Spleen (tissue), 11 donors: ENCODE data around the gene TMEM163. TPM values are rescaled to one million over a fixed set of nuclear protein-coding genes. Genes with fewer than 3 reads are reported as not detected.

ENCODE experiments used
- DNase-seq: peaks from one replicate; pipeline ENCODE4 v3.0.0-alpha.2; 2020
- H3K27ac ChIP-seq, 8 donors: fragments of 200-600 bp; sonication (generic) in 7 of 8; 1 replicate in 4 of 8; 2 replicates in 4 of 8; pipeline versions ENCODE4 v1.5.0 to v1.8.0; 2016 to 2021; ENCODE audit warnings: inconsistent platforms in 4 of 8, mild to moderate bottlenecking in 4 of 8, moderate library complexity in 1 of 8
- H3K27me3 ChIP-seq, 7 donors: fragments of 200-600 bp; sonication (generic) in 6 of 7; replicated peaks in 1 of 7; 1 replicate in 4 of 7; 2 replicates in 3 of 7; pipeline versions ENCODE4 v1.5.0 to v1.8.0; 2016 to 2021; ENCODE audit warnings: inconsistent platforms in 3 of 7, mild to moderate bottlenecking in 1 of 7
- H3K36me3 ChIP-seq, 6 donors: fragments of 200-600 bp; sonication (generic) in 5 of 6; 1 replicate in 4 of 6; 2 replicates in 2 of 6; pipeline versions ENCODE4 v1.5.0 to v1.8.0; 2016 to 2021; ENCODE audit warnings: inconsistent platforms in 2 of 6
- H3K4me1 ChIP-seq, 6 donors: fragments of 200-600 bp; sonication (generic) in 5 of 6; 1 replicate in 3 of 6; 2 replicates in 3 of 6; pipeline versions ENCODE4 v1.5.0 to v1.8.0; 2016 to 2021; ENCODE audit warnings: inconsistent platforms in 3 of 6
- H3K4me3 ChIP-seq, 8 donors: fragments of 200-600 bp; sonication (generic) in 7 of 8; 1 replicate in 4 of 8; 2 replicates in 4 of 8; pipeline versions ENCODE4 v1.5.0 to v1.8.0; 2016 to 2021; ENCODE audit warnings: inconsistent platforms in 4 of 8, mild to moderate bottlenecking in 4 of 8, moderate library complexity in 2 of 8
- H3K9me3 ChIP-seq, 8 donors: fragments of 200-600 bp; sonication (generic) in 7 of 8; 1 replicate in 4 of 8; 2 replicates in 4 of 8; pipeline versions ENCODE4 v1.5.0 to v1.8.0; 2016 to 2021; ENCODE audit warnings: inconsistent platforms in 4 of 8
- CTCF ChIP-seq, 11 experiments: fragments of 200-600 bp in 7 of 11; fragments of 450-650 bp in 4 of 11; sonication (generic) in 4 of 11; IDR thresholded peaks in 8 of 11; conservative IDR thresholded peaks in 3 of 11; 1 replicate in 7 of 11; 2 replicates in 4 of 11; pipeline versions ENCODE4 v1.4.0 to v1.8.0; 2016 to 2021; ENCODE audit warnings: antibody characterized with exemption in 11 of 11, inconsistent platforms in 4 of 11, mild to moderate bottlenecking in 1 of 11
- POLR2A ChIP-seq, 3 donors: fragments of 450-650 bp; IDR thresholded peaks; one replicate each; pipeline ENCODE4 v1.5.1; 2017; ENCODE audit warnings: antibody characterized with exemption in 3 of 3, mild to moderate bottlenecking in 1 of 3
- POLR2AphosphoS5 ChIP-seq, 3 donors: sonication (generic); formaldehyde crosslinking; IDR thresholded peaks; one replicate each; pipeline ENCODE4 v1.5.1; 2017; ENCODE audit warnings: antibody characterized with exemption in 3 of 3
- WGBS, 5 donors: extraction: QIAGEN DNeasy Blood & Tissue Kit in 3 of 5; methylation state at CpG; one replicate each; pipeline versions ENCODE4 v1.1.5 to v1.1.7; 2013 to 2018; 5-methylcytosine and 5-hydroxymethylcytosine counted together
- intact Hi-C: fragments of 100-400 bp; cut with DNase I; formaldehyde crosslinking; loops from one replicate; pipeline ENCODE4 v1.15.0; 2023; ENCODE audit warnings: low total_unique reads
- polyA plus RNA-seq, 3 donors: library from polyadenylated mRNA; stranded (reverse); fragments of 200-250 nt; gene quantifications; one replicate each; pipeline ENCODE4 v1.2.1, GENCODE V29; 2013
- total RNA-seq, 7 donors: library from RNA; depleted of rRNA in 3 of 7; stranded (reverse); fragments of >200 nt in 3 of 7; fragmentation: NEBNext Ultra II Directional in 4 of 7; extraction: Animal tissue kit (Norgen Biotek cat#: 25700) in 4 of 7; gene quantifications; one replicate each; pipeline versions ENCODE4 v1.1.0 to v1.2.1, GENCODE V29; 2016 to 2021
- donor health status: healthy with polysubstance abuse.
- donor health status: DM: no; HTN: no; CAD: no; lungs with moderate emphysema.
- donor health status: DM: no; HTN: no; CAD: no.
- donor health status: Bipolar disorder and iron deficiency.
- donor health status: healthy.
- donor health status: DM: no; HTN: no; CAD: no.
- donor health status: DM: yes; HTN: yes; CAD: no.

TMEM163 gene
- total and polyA plus RNA-seq, 10 donors, result 2.4 to 12.5 (median 3.7) TPM

GRCh38 chr2:134537702-134538101 lies 181.1 kb downstream of the TMEM163 start:
- intact Hi-C loops, result no loop called here

GRCh38 chr2:134537121-134537520 lies 181.7 kb downstream of the TMEM163 start:
- intact Hi-C loops, result no loop called here
- H3K27me3 ChIP-seq, result no peaks in the 10 kb centered on the region
- TF ChIP-seq POLR2AphosphoS5 (IDR thresholded peaks at IDR 0.05), result no peak
- no peak for TF ChIP-seq CTCF (IDR thresholded peaks at IDR 0.05 in 8 of 11, conservative IDR thresholded peaks at IDR 0.05 in 3 of 11)
- TF ChIP-seq POLR2A (IDR thresholded peaks at IDR 0.05), result no peak
- no peaks in the 10 kb centered on the region for H3K9me3 ChIP-seq
- 72 to 90% (median 85%) methylated on average over 2 of the region's 2 CpGs for WGBS, 5 donors
- no peaks in the 10 kb centered on the region for H3K36me3 ChIP-seq
- H3K4me1 ChIP-seq, result no peaks in the 10 kb centered on the region
- H3K4me3 ChIP-seq, result no peak overlapping the region
- DNase-seq, result no peak
- no peak overlapping the region for H3K27ac ChIP-seq

More at GRCh38 chr2:134537702-134538101, 181.1 kb downstream of the TMEM163 start:
- H3K9me3 ChIP-seq, result no peaks in the 10 kb centered on the region
- 58 to 96% (median 71%) methylated on average over 4 of the region's 4 CpGs for WGBS, 5 donors
- H3K36me3 ChIP-seq, result no peaks in the 10 kb centered on the region
- H3K27me3 ChIP-seq, result no peaks in the 10 kb centered on the region
- no peak overlapping the region for H3K4me3 ChIP-seq
- no peak for DNase-seq
- no peak for TF ChIP-seq POLR2AphosphoS5 (IDR thresholded peaks at IDR 0.05)
- no peak for TF ChIP-seq CTCF (IDR thresholded peaks at IDR 0.05 in 8 of 11, conservative IDR thresholded peaks at IDR 0.05 in 3 of 11)
- TF ChIP-seq POLR2A (IDR thresholded peaks at IDR 0.05), result no peak
- no peak overlapping the region for H3K27ac ChIP-seq
- H3K4me1 ChIP-seq, result no peaks in the 10 kb centered on the region

GRCh38 chr2:134536296-134536695 lies 182.5 kb downstream of the TMEM163 start:
- DNase-seq, result no peak
- no peaks in the 10 kb centered on the region for H3K9me3 ChIP-seq
- no peaks in the 10 kb centered on the region for H3K4me1 ChIP-seq
- 80 to 89% (median 81%) methylated on average over 8 of the region's 8 CpGs for WGBS, 5 donors
- no peaks in the 10 kb centered on the region for H3K27me3 ChIP-seq
- intact Hi-C loops, result no loop called here
- no peaks in the 10 kb centered on the region for H3K36me3 ChIP-seq
- no peak overlapping the region for H3K4me3 ChIP-seq
- H3K27ac ChIP-seq, result no peak overlapping the region
- no peak for TF ChIP-seq POLR2AphosphoS5 (IDR thresholded peaks at IDR 0.05)
- no peak for TF ChIP-seq POLR2A (IDR thresholded peaks at IDR 0.05)
- no peak for TF ChIP-seq CTCF (IDR thresholded peaks at IDR 0.05 in 8 of 11, conservative IDR thresholded peaks at IDR 0.05 in 3 of 11)

- Histone ChIP-seq H3K4me3 (no peak overlapping the region), H3K9me3 (no peaks in the 10 kb centered on the region), H3K36me3 (no peaks in the 10 kb centered on the region), H3K27ac (no peak overlapping the region), H3K4me1 (no peaks in the 10 kb centered on the region), H3K27me3 (no peaks in the 10 kb centered on the region)
- intact Hi-C loops, result no loop called here
- no peak for DNase-seq
- TF ChIP-seq POLR2A (IDR thresholded peaks at IDR 0.05) (no peak), CTCF (IDR thresholded peaks at IDR 0.05 in 8 of 11, conservative IDR thresholded peaks at IDR 0.05 in 3 of 11) (no peak)
- 74 to 92% (median 87%) methylated on average over 1 of the region's 1 CpG for whole genome bisulfite sequencing, 5 donors
These were observed 186.3 kb downstream of the TMEM163 start for GRCh38 chr2:134532537-134532936.
